Testis (tissue), 3 donors: ENCODE data around the gene ASB1. TPM values are rescaled to one million over a fixed set of nuclear protein-coding genes. Genes with fewer than 3 reads are reported as not detected.

Experiments used
- DNase-seq: peaks from one replicate; pipeline ENCODE4 v3.0.0-alpha.2; 2019
- H3K27ac ChIP-seq, 2 donors: fragments of 200-600 bp; sonication (generic); one replicate each; pipeline ENCODE4 v1.5.1; 2019
- H3K27me3 ChIP-seq: fragments of 200-600 bp; sonication (generic); one replicate; pipeline ENCODE4 v1.5.1; 2019
- H3K36me3 ChIP-seq: fragments of 200-600 bp; sonication (generic); one replicate; pipeline ENCODE4 v1.5.1; 2017; ENCODE audit warnings: low read depth; ENCODE audit errors: missing control alignments
- H3K4me1 ChIP-seq: fragments of 200-600 bp; sonication (generic); one replicate; pipeline ENCODE4 v1.5.1; 2019
- H3K4me3 ChIP-seq, 2 donors: fragments of 200-600 bp; sonication (generic); one replicate each; pipeline ENCODE4 v1.5.1; 2017 to 2019
- H3K9me3 ChIP-seq: fragments of 200-600 bp; sonication (generic); one replicate; pipeline ENCODE4 v1.5.1; 2017
- CTCF ChIP-seq, 3 experiments: fragments of 450-650 bp in 2 of 3; fragments of 200-600 bp in 1 of 3; sonication (generic) in 1 of 3; IDR thresholded peaks; one replicate each; pipeline ENCODE4 v1.5.1; 2016 to 2019; ENCODE audit warnings: antibody characterized with exemption in 3 of 3, mild to moderate bottlenecking in 2 of 3, moderate library complexity in 1 of 3
- POLR2A ChIP-seq: fragments of 450-650 bp; IDR thresholded peaks from one replicate; pipeline ENCODE4 v1.6.1; 2017; ENCODE audit warnings: antibody characterized with exemption, mild to moderate bottlenecking, moderate library complexity
- WGBS, 2 donors: methylation state at CpG; one replicate each; pipeline ENCODE4 v1.1.5; 2018; 5-methylcytosine and 5-hydroxymethylcytosine counted together
- intact Hi-C: fragments of 100-400 bp; cut with DNase I; formaldehyde crosslinking; loops from one replicate; pipeline ENCODE4 v1.15.1; 2023; ENCODE audit warnings: low total_unique reads
- polyA plus RNA-seq: library from polyadenylated mRNA; stranded (reverse); fragments of 350-450 nt; fragmentation: Illumina TruSeq; extraction: RNeasy Lipid Tissue Mini Kit (QIAGEN cat#74804); gene quantifications from one replicate; pipeline ENCODE4 v1.2.3, GENCODE V29; 2014; ENCODE audit warnings: low read depth, low replicate concordance; ENCODE audit not compliant: insufficient read depth
- small RNA-seq, 2 donors: library from RNA; depleted of rRNA; stranded (forward); fragments of <200 nt; gene quantifications; one replicate each; pipeline ENCODE3, GENCODE V24; 2016
- total RNA-seq, 2 donors: library from RNA; depleted of rRNA; stranded (reverse); fragments of >200 nt; gene quantifications; one replicate each; pipeline ENCODE4 v1.2.3, GENCODE V29; 2016

The ASB1 gene
- total and polyA plus RNA-seq, 3 donors from 2014 or later = 31.4 to 52.5 (median 41.9) TPM

- intact Hi-C loops = no loop called here
- no peak for DNase-seq
Measured at GRCh38 chr2:238499731-238500580, 73.2 kb downstream of the ASB1 start.

GRCh38 chr2:238501311-238501710 is 74.6 kb downstream of the ASB1 start:
- no peaks in the 10 kb centered on the region for H3K27me3 ChIP-seq
- no peaks in the 10 kb centered on the region for H3K36me3 ChIP-seq
- intact Hi-C loops = no loop called here
- no peak overlapping the region for H3K4me3 ChIP-seq
- TF ChIP-seq CTCF (IDR thresholded peaks at IDR 0.05) (no peak), POLR2A (no peak)
- 89 to 93% methylated on average over 5 of the region's 5 CpGs for WGBS, 2 donors
- H3K27ac ChIP-seq = no peak overlapping the region
- DNase-seq = no peak
- no peaks in the 10 kb centered on the region for H3K4me1 ChIP-seq
- no peaks in the 10 kb centered on the region for H3K9me3 ChIP-seq

More at GRCh38 chr2:238499731-238500580, 73.2 kb downstream of the ASB1 start:
- Histone ChIP-seq H3K27me3 (no peaks in the 10 kb centered on the region), H3K27ac (no peak overlapping the region), H3K4me1 (no peaks in the 10 kb centered on the region), H3K36me3 (no peaks in the 10 kb centered on the region), H3K4me3 (no peak overlapping the region), H3K9me3 (no peaks in the 10 kb centered on the region)
- WGBS, 2 donors = 89 to 91% methylated on average over 18 to 20 of the region's 21 CpGs
- TF ChIP-seq CTCF (IDR thresholded peaks at IDR 0.05) (no peak), POLR2A (no peak)

Small RNA genes within 50 kb of the gene (small RNA-seq; reads per million reads assigned to genes)
- gene RNU6-234P = 0 reads per million in 2 donors

Other genes starting within 250 kb of the ASB1 start
- gene ILKAP, start 223.2 kb upstream of the ASB1 start, total RNA-seq = 10 to 100 TPM; 59.8 to 65.3 TPM
- gene ILKAP, start 223.2 kb upstream of the ASB1 start, polyA plus RNA-seq = 44.8 TPM
- gene HES6, start 186.9 kb upstream of the ASB1 start, total RNA-seq = 10 to 100 TPM; 22.0 to 40.3 TPM
- gene HES6, start 186.9 kb upstream of the ASB1 start, polyA plus RNA-seq = 21.3 TPM
- 10 to 100 TPM; 55.5 to 59.1 TPM for gene PER2, start 138.3 kb upstream of the ASB1 start, total RNA-seq
- 29.8 TPM for gene PER2, start 138.3 kb upstream of the ASB1 start, polyA plus RNA-seq
- gene TRAF3IP1, start 106.4 kb upstream of the ASB1 start, total RNA-seq = 10 to 100 TPM; 22.1 to 38.0 TPM
- 40.9 TPM for gene TRAF3IP1, start 106.4 kb upstream of the ASB1 start, polyA plus RNA-seq